Psoas muscle (tissue), 8 donors: ENCODE results near the gene F10. TPM values are rescaled to one million over a fixed set of nuclear protein-coding genes. Genes with fewer than 3 reads are reported as not detected.
A peak's percentile ranks its signal among the peaks of the same experiment; 100 is the strongest.

Source experiments
- ATAC-seq, 4 donors: fragments of 200-7000 bp; cut with Tn5 transposase; one replicate each; pipeline ENCODE4 v1.9.1; 2020; ENCODE audit warnings: moderate library complexity in 3 of 4, mild to moderate bottlenecking in 2 of 4
- DNase-seq, 2 donors: peaks; one replicate each; pipeline ENCODE4 v3.0.0-alpha.2; 2020
- H3K27ac ChIP-seq: fragments of 200-600 bp; one replicate; pipeline ENCODE4 v1.8.0; 2022
- H3K27me3 ChIP-seq, 3 donors: fragments of 200-600 bp in 1 of 3; one replicate each; pipeline versions ENCODE4 v1.6.1 to v1.8.0; 2013 to 2022; ENCODE audit warnings: low read length in 2 of 3, mild to moderate bottlenecking in 2 of 3, moderate library complexity in 1 of 3; ENCODE audit not compliant: insufficient read depth in 3 of 3
- H3K36me3 ChIP-seq, 2 donors: fragments of 200-600 bp in 1 of 2; one replicate each; pipeline versions ENCODE4 v1.6.1 to v1.8.0; 2013 to 2022; ENCODE audit warnings: low read depth in 1 of 2, mild to moderate bottlenecking in 1 of 2, moderate library complexity in 1 of 2; ENCODE audit not compliant: insufficient read depth in 1 of 2
- H3K4me1 ChIP-seq: fragments of 200-600 bp; one replicate; pipeline ENCODE4 v1.8.0; 2022
- H3K4me3 ChIP-seq: fragments of 200-600 bp; one replicate; pipeline ENCODE4 v1.8.0; 2022; ENCODE audit warnings: mild to moderate bottlenecking
- H3K9me3 ChIP-seq: fragments of 200-600 bp; one replicate; pipeline ENCODE4 v1.8.0; 2022
- WGBS, 3 donors: extraction: QIAGEN DNeasy Blood & Tissue Kit; methylation state at CpG; one replicate each; pipeline versions ENCODE4 v1.1.6 to v1.1.7; 2013; 5-methylcytosine and 5-hydroxymethylcytosine counted together
- intact Hi-C, 2 donors: fragments of 100-400 bp; cut with DNase I; formaldehyde crosslinking; loops; one replicate each; pipeline versions ENCODE4 v1.11.0 to v1.14.2; 2022
- polyA plus RNA-seq, 3 donors: library from polyadenylated mRNA; stranded (reverse); fragments of 200-250 nt; gene quantifications; one replicate each; pipeline ENCODE4 v1.2.3, GENCODE V29; 2013
- total RNA-seq, 4 donors: library from RNA; stranded (reverse); fragmentation: NEBNext Ultra II Directional in 2 of 4; extraction: Animal tissue kit (Norgen Biotek cat#: 25700) in 2 of 4; gene quantifications; one replicate each; pipeline versions ENCODE4 v1.2.1 to v1.2.4, GENCODE V29; 2021 to 2023
- TF ChIP-seq, protein P1 (sequence below): fragments of 200-600 bp; IDR thresholded peaks from one replicate; pipeline ENCODE4 v1.8.0; 2022; ENCODE audit warnings: antibody characterized with exemption
- donor health status: healthy with polysubstance abuse.
- donor health status: DM: no; HTN: no; CAD: no; lungs with moderate emphysema.
- donor health status: Bipolar disorder and iron deficiency.
- donor health status: healthy.
- donor health status: DM: yes; HTN: yes; CAD: no.
- donor health status: DM: no; HTN: no; CAD: no.
- donor health status: DM: no; HTN: no; CAD: no.
- donor health status: DM: yes; HTN: yes; CAD: no.

F10 gene
- total and polyA plus RNA-seq, 7 donors = 0.63 to 4.9 (median 1.5) TPM

GRCh38 chr13:113084943-113085540 lies 37.6 kb upstream of the F10 start:
- Histone ChIP-seq H3K4me1 (no peaks in the 10 kb centered on the region), H3K36me3 (peaks cover 0 to 3% of the 10 kb centered on the region in 2 donors), H3K9me3 (no peaks in the 10 kb centered on the region), H3K27me3 (peaks cover 0 to 8% (median 0%) of the 10 kb centered on the region in 3 donors), H3K4me3 (no peak overlapping the region), H3K27ac (no peak overlapping the region)
- 78 to 82% (median 81%) methylated on average over 24 of the region's 24 CpGs for WGBS, 3 donors
- TF ChIP-seq, protein P1, sequence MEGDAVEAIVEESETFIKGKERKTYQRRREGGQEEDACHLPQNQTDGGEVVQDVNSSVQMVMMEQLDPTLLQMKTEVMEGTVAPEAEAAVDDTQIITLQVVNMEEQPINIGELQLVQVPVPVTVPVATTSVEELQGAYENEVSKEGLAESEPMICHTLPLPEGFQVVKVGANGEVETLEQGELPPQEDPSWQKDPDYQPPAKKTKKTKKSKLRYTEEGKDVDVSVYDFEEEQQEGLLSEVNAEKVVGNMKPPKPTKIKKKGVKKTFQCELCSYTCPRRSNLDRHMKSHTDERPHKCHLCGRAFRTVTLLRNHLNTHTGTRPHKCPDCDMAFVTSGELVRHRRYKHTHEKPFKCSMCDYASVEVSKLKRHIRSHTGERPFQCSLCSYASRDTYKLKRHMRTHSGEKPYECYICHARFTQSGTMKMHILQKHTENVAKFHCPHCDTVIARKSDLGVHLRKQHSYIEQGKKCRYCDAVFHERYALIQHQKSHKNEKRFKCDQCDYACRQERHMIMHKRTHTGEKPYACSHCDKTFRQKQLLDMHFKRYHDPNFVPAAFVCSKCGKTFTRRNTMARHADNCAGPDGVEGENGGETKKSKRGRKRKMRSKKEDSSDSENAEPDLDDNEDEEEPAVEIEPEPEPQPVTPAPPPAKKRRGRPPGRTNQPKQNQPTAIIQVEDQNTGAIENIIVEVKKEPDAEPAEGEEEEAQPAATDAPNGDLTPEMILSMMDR = no peak
- intact Hi-C loops = loop anchor here in 1 of 2 donors (5.0 kb wide), 1 partner anchor 53 kb away; no protein-coding TSS in a partner anchor
- ATAC-seq (no peak), DNase-seq (peak; percentile 7 to 48)

DNA sequence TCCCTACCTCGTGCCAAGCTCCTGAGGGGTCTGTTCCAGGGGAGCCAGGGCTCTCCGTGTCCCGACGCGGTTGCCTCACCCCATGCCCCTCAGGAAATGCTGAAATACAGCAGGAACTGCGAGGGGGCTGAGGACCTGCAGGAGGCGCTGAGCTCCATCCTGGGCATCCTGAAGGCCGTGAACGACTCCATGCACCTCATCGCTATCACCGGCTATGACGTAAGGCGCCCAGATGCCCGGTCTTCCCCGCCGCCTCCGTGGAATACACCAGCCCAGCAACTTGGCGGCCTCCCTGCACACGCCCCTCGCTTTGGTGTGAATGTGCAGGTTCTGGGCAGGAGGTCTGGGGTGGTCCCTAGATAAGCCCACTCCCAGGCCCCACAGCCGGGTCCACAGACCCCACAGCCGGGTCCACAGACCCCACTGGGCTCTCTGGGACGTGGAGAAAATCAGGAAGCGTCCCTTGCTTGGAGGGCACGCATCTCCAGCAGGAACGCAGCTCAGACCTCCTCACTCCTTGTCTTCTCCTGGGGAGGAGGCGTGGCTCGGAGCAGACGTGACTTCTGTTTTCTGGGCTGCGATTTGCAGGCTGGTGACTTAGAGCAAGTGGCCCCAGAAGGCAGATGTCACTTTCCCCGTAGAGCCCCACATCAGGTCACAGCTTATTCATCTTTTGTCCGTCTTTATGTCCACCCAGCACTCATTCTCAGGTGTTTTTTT lies 36.4 kb upstream of the F10 start:
- DNase-seq (peak; percentile 6 to 36), ATAC-seq (no peak)
- no peak overlapping the region for H3K27ac ChIP-seq
- peaks cover 0 to 3% of the 10 kb centered on the region in 2 donors for H3K36me3 ChIP-seq
- peaks cover 0 to under 1% (median 0%) of the 10 kb centered on the region in 3 donors for H3K27me3 ChIP-seq
- intact Hi-C loops = no loop called here
- H3K4me1 ChIP-seq = no peaks in the 10 kb centered on the region
- H3K4me3 ChIP-seq = no peak overlapping the region
- no peaks in the 10 kb centered on the region for H3K9me3 ChIP-seq
- TF ChIP-seq, protein P1 = no peak
- WGBS, 3 donors = 85 to 88% (median 85%) methylated on average over 31 to 32 of the region's 32 CpGs

GRCh38 chr13:113086991-113087922 lies 35.3 kb upstream of the F10 start:
- no peak for ATAC-seq
- intact Hi-C loops = no loop called here

DNA sequence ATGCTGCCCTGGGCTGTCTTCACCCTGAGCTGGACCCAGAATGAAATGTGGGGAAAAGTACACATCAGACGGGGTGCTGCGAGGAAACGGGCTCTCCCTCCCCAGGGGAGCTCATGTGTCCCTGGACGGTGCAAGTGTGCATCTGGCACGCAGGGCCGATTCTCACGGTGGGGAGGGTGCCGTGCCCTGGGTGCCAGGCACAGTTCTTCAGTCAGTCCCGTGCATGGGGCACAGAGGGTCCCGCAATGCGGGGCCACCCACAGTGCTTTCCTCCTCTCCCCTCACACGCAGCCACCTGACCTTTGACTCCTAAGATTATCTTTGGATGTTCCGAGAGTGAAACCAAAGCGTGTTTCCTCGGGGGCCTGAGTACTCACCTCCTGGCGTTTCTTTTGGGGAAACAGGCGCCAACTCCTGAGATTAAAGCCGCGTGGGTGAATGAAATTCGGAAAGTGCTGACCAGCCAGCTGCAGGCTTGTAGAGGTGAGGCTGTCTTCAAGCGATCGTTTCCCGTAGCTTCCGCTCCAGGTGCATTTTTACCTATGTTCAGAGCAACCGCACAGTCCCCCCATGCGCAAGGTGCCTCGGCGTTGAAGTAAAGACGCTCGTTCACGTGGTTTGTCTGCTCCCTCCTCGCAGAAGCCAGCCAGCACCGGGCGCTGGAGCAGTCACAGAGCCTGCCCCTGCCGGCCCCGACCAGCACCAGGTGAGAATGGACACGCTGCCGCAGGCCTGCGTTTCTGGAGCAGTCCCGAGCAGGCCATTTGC lies 34.5 kb upstream of the F10 start:
- Histone ChIP-seq H3K27ac (no peak overlapping the region), H3K4me1 (no peaks in the 10 kb centered on the region), H3K4me3 (no peak overlapping the region), H3K9me3 (no peaks in the 10 kb centered on the region), H3K27me3 (no peaks in the 10 kb centered on the region), H3K36me3 (peaks cover 0 to 3% of the 10 kb centered on the region in 2 donors)
- ATAC-seq (no peak), DNase-seq (peak in 1 of 2 donors; percentile 39)
- TF ChIP-seq, protein P1 = no peak
- 85 to 91% (median 88%) methylated on average over 40 of the region's 40 CpGs for WGBS, 3 donors
- intact Hi-C loops = no loop called here

More at GRCh38 chr13:113086991-113087922, 35.3 kb upstream of the F10 start:
- H3K4me1 ChIP-seq = no peaks in the 10 kb centered on the region
- H3K27me3 ChIP-seq = no peaks in the 10 kb centered on the region
- TF ChIP-seq, protein P1 = no peak
- H3K4me3 ChIP-seq = no peak overlapping the region
- H3K36me3 ChIP-seq = peaks cover 0 to 3% of the 10 kb centered on the region in 2 donors
- no peak overlapping the region for H3K27ac ChIP-seq
- peak in 1 of 2 donors; percentile 41 for DNase-seq
- no peaks in the 10 kb centered on the region for H3K9me3 ChIP-seq
- WGBS, 3 donors = 85 to 88% (median 87%) methylated on average over 39 of the region's 39 CpGs
